Raji (cell line): ENCODE data around the gene MAPK8.

Experiments
- POLR2A ChIP-seq: IDR thresholded peaks from 2 replicates; pipeline ENCODE4 v1.6.1; 2011; ENCODE audit warnings: low read depth, low read length, control low read depth; ENCODE audit not compliant: insufficient read depth

MAPK8 gene

GRCh38 chr10:48307711-48308018, 1.2 kb downstream of the MAPK8 start:
- no peak for TF ChIP-seq POLR2A

GRCh38 chr10:48309711-48310226, 3.3 kb downstream of the MAPK8 start:
- TF ChIP-seq POLR2A, result no peak

GRCh38 chr10:48314107-48314506, 7.6 kb downstream of the MAPK8 start:
- TF ChIP-seq POLR2A, result no peak

GRCh38 chr10:48316236-48316635, 9.8 kb downstream of the MAPK8 start:
- no peak for TF ChIP-seq POLR2A

- no peak for TF ChIP-seq POLR2A
These were observed 11.0 kb downstream of the MAPK8 start for GRCh38 chr10:48317321-48317990.

- TF ChIP-seq POLR2A, result no peak
These were observed 15.5 kb downstream of the MAPK8 start for GRCh38 chr10:48322017-48322416.

GRCh38 chr10:48324580-48324979, 18.1 kb downstream of the MAPK8 start:
- TF ChIP-seq POLR2A, result no peak

- no peak for TF ChIP-seq POLR2A
These were observed 23.8 kb downstream of the MAPK8 start for GRCh38 chr10:48330269-48330668.

GRCh38 chr10:48331436-48331835, 25.0 kb downstream of the MAPK8 start:
- no peak for TF ChIP-seq POLR2A

GRCh38 chr10:48332166-48332870, 25.8 kb downstream of the MAPK8 start:
- TF ChIP-seq POLR2A, result no peak

GRCh38 chr10:48332871-48333216, 26.4 kb downstream of the MAPK8 start:
- no peak for TF ChIP-seq POLR2A

- no peak for TF ChIP-seq POLR2A
These were observed 27.4 kb downstream of the MAPK8 start for GRCh38 chr10:48333856-48334255.

- no peak for TF ChIP-seq POLR2A
These were observed 29.3 kb downstream of the MAPK8 start for GRCh38 chr10:48335788-48336187.

- no peak for TF ChIP-seq POLR2A
These were observed 30.6 kb downstream of the MAPK8 start for GRCh38 chr10:48336978-48337599.

- TF ChIP-seq POLR2A, result no peak
These were observed 34.3 kb downstream of the MAPK8 start for GRCh38 chr10:48340734-48341133.

GRCh38 chr10:48343106-48343505, 36.6 kb downstream of the MAPK8 start:
- TF ChIP-seq POLR2A, result no peak

- no peak for TF ChIP-seq POLR2A
These were observed 37.6 kb downstream of the MAPK8 start for GRCh38 chr10:48343921-48344598.

- no peak for TF ChIP-seq POLR2A
These were observed 46.8 kb downstream of the MAPK8 start for GRCh38 chr10:48353246-48353645.
